ENCODE results near the gene CDADC1.

- no peak for TF ChIP-seq CTCF (IDR thresholded peaks at IDR 0.05; ENCODE audit: insufficient read depth, low read length, poor library complexity, severe bottlenecking)
- no peak for TF ChIP-seq EZH2phosphoT487 (conservative IDR thresholded peaks at IDR 0.05; ENCODE audit: low read length)
Observed at GRCh38 chr13:49226613-49227012, 21.1 kb upstream of the CDADC1 start.
